ENCODE data around the gene ERC2.

DNA sequence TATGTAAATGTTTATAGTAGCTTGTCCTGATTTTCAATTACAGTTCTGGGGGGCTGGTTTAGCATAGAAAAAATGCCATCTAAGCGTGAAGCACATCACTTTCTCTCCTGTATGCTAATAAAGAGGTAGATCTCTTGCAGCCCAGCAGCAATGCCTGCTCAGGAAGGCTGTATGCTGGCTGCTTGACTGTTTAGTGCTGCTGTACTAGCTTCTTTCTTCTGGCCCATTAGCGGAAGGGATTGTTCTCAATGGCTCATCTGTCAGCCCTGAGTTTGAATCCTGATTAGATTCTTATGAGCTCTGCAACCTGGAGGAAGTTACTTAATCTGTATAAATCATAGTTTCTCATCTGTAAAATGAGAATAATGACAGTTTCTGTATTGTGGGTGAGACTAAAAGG lies 478.9 kb downstream of the ERC2 start:
- TF ChIP-seq POLR2AphosphoS5 (IDR thresholded peaks at IDR 0.05; ENCODE audit: low read depth, low read length) (no peak), POLR2A (IDR thresholded peaks at IDR 0.05; ENCODE audit: low read depth, low read length) (no peak)

All from GM12892 (cell line).